Osteocyte (in vitro differentiated cells): ENCODE data around the gene JUNB. TPM values are rescaled to one million over a fixed set of nuclear protein-coding genes. Genes with fewer than 3 reads are reported as not detected.
A peak's percentile ranks its signal among the peaks of the same experiment; 100 is the strongest.

ENCODE experiments used
- DNase-seq: peaks from one replicate; pipeline ENCODE4 v3.0.0; 2021; ENCODE audit warnings: mixed read lengths; ENCODE audit not compliant: unreplicated experiment; ENCODE audit errors: extremely low spot score
- H3K27ac Mint-ChIP-seq: one replicate; pipeline ENCODE4 v1.8.0; 2021; ENCODE audit warnings: mild to moderate bottlenecking, mixed read lengths; ENCODE audit not compliant: unreplicated experiment
- H3K27me3 Mint-ChIP-seq: one replicate; pipeline ENCODE4 v1.8.0; 2021; ENCODE audit warnings: mixed read lengths; ENCODE audit not compliant: unreplicated experiment
- H3K36me3 Mint-ChIP-seq: one replicate; pipeline ENCODE4 v1.8.0; 2021; ENCODE audit warnings: mixed read lengths; ENCODE audit not compliant: unreplicated experiment
- H3K4me1 Mint-ChIP-seq: one replicate; pipeline ENCODE4 v1.8.0; 2021; ENCODE audit warnings: mixed read lengths; ENCODE audit not compliant: unreplicated experiment
- H3K4me3 Mint-ChIP-seq: one replicate; pipeline ENCODE4 v1.8.0; 2021; ENCODE audit warnings: mild to moderate bottlenecking, moderate library complexity, mixed read lengths; ENCODE audit not compliant: unreplicated experiment
- H3K9me3 Mint-ChIP-seq: one replicate; pipeline ENCODE4 v1.8.0; 2021; ENCODE audit warnings: mixed read lengths; ENCODE audit not compliant: unreplicated experiment
- total RNA-seq: library from RNA; stranded (reverse); gene quantifications from 2 replicates; pipeline ENCODE4 v1.2.1, GENCODE V29; 2021
- TF ChIP-seq, protein P1 (sequence below): fragments of 200-600 bp; sonication (generic); IDR thresholded peaks from 2 replicates; pipeline ENCODE4 v1.5.0; 2021; ENCODE audit warnings: antibody characterized with exemption, mild to moderate bottlenecking, moderate library complexity

The JUNB gene
- total RNA-seq, 1 donor from 2014 or later = 158 TPM

DNA sequence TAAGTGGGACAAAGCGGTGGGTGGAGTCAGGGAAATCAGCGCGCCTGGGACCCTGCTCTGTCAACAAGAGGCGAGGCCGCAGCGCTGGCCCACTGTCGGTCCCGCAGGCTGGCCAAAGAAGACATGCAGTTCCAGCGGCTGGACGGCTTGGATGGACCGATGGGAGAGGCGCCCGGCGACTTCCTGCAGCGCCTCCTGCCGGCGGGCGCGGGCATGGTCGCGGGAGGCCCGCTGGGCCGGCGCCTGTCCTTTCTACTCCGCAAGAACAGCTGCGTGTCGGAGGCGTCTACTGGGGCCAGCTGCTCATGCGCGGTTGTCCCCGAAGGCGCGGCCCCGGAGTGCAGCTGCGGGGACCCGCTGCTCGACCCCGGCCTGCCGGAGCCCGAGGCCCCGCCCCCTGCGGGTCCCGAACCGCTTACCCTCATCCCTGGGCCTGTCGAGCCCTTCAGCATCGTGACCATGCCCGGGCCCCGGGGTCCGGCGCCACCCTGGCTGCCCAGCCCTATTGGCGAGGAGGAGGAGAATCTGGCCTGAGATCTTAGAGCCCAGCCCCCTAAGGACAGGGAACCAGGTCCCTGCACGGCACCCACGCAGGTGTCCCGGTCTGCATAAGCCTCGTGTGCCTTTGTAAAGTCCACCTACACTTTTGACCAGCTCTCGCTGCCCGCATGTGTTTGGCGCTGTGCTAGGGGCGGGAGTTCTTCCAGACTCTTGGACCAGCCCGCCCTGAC lies 33.6 kb upstream of the JUNB start:
- Mint-ChIP-seq H3K4me3 (peak overlapping the region; percentile 66), H3K36me3 (no peaks in the 10 kb centered on the region), H3K27ac (no peak overlapping the region), H3K9me3 (no peaks in the 10 kb centered on the region), H3K27me3 (peaks cover 5% of the 10 kb centered on the region), H3K4me1 (peaks cover 4% of the 10 kb centered on the region)
- peak; percentile 91 for DNase-seq
- TF ChIP-seq, protein P1, sequence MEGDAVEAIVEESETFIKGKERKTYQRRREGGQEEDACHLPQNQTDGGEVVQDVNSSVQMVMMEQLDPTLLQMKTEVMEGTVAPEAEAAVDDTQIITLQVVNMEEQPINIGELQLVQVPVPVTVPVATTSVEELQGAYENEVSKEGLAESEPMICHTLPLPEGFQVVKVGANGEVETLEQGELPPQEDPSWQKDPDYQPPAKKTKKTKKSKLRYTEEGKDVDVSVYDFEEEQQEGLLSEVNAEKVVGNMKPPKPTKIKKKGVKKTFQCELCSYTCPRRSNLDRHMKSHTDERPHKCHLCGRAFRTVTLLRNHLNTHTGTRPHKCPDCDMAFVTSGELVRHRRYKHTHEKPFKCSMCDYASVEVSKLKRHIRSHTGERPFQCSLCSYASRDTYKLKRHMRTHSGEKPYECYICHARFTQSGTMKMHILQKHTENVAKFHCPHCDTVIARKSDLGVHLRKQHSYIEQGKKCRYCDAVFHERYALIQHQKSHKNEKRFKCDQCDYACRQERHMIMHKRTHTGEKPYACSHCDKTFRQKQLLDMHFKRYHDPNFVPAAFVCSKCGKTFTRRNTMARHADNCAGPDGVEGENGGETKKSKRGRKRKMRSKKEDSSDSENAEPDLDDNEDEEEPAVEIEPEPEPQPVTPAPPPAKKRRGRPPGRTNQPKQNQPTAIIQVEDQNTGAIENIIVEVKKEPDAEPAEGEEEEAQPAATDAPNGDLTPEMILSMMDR = peak; percentile 97

- H3K9me3 Mint-ChIP-seq = no peaks in the 10 kb centered on the region
- peaks cover 4% of the 10 kb centered on the region for H3K4me1 Mint-ChIP-seq
- H3K4me3 Mint-ChIP-seq = no peak overlapping the region
- H3K27me3 Mint-ChIP-seq = no peaks in the 10 kb centered on the region
- peaks cover 3% of the 10 kb centered on the region for H3K36me3 Mint-ChIP-seq
- no peak for DNase-seq
- TF ChIP-seq, protein P1 = no peak
- H3K27ac Mint-ChIP-seq = no peak overlapping the region
These were observed 31.6 kb upstream of the JUNB start for GRCh38 chr19:12759686-12760085.

DNA sequence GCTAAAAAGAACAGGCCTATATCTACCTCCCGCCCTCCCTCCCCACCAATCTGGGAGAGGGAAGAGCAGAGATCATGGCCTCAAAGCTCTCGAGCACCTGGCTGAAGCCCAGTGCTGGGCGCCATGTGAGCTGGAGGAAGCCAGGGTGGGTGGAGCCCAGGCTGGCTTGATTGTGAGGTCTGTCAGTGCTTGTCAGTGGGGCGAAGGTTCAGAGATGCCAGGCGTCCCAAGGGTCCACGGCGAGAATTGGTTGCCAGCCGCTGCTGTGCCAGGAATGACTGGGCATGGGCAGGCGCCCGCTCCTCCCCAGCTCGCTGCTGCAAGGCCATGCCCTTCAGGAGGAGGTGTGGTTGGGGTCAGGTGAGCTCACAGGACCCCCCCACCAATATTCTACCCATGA lies 28.2 kb upstream of the JUNB start:
- no peak overlapping the region for H3K27ac Mint-ChIP-seq
- no peak overlapping the region for H3K4me3 Mint-ChIP-seq
- H3K36me3 Mint-ChIP-seq = peaks cover 3% of the 10 kb centered on the region
- TF ChIP-seq, protein P1 = no peak
- no peaks in the 10 kb centered on the region for H3K9me3 Mint-ChIP-seq
- no peaks in the 10 kb centered on the region for H3K27me3 Mint-ChIP-seq
- no peak for DNase-seq
- peaks cover 3% of the 10 kb centered on the region for H3K4me1 Mint-ChIP-seq

- Mint-ChIP-seq H3K36me3 (peaks cover 3% of the 10 kb centered on the region), H3K27me3 (no peaks in the 10 kb centered on the region)
These were observed 26.6 kb upstream of the JUNB start for GRCh38 chr19:12764698-12765097.

GRCh38 chr19:12766051-12766521 lies 25.2 kb upstream of the JUNB start:
- H3K36me3 Mint-ChIP-seq = peaks cover 3% of the 10 kb centered on the region
- TF ChIP-seq, protein P1 = peak; percentile 78
- H3K4me3 Mint-ChIP-seq = peak overlapping the region; percentile 70
- no peaks in the 10 kb centered on the region for H3K27me3 Mint-ChIP-seq
- H3K27ac Mint-ChIP-seq = no peak overlapping the region
- no peaks in the 10 kb centered on the region for H3K9me3 Mint-ChIP-seq
- peaks cover 2% of the 10 kb centered on the region for H3K4me1 Mint-ChIP-seq
- peak; percentile 93 for DNase-seq

More at GRCh38 chr19:12764698-12765097, 26.6 kb upstream of the JUNB start:
- TF ChIP-seq, protein P1 = no peak
- Mint-ChIP-seq H3K27ac (no peak overlapping the region), H3K4me3 (no peak overlapping the region), H3K4me1 (peaks cover 3% of the 10 kb centered on the region), H3K9me3 (no peaks in the 10 kb centered on the region)
- DNase-seq = no peak
